Measurements from ENCODE around the gene WASL.
"Not testable (repeated sequence)": the region's sequence is repeated elsewhere in the genome, so short reads cannot be mapped to it uniquely, and the experiment has no call there.

Gene WASL

DNA sequence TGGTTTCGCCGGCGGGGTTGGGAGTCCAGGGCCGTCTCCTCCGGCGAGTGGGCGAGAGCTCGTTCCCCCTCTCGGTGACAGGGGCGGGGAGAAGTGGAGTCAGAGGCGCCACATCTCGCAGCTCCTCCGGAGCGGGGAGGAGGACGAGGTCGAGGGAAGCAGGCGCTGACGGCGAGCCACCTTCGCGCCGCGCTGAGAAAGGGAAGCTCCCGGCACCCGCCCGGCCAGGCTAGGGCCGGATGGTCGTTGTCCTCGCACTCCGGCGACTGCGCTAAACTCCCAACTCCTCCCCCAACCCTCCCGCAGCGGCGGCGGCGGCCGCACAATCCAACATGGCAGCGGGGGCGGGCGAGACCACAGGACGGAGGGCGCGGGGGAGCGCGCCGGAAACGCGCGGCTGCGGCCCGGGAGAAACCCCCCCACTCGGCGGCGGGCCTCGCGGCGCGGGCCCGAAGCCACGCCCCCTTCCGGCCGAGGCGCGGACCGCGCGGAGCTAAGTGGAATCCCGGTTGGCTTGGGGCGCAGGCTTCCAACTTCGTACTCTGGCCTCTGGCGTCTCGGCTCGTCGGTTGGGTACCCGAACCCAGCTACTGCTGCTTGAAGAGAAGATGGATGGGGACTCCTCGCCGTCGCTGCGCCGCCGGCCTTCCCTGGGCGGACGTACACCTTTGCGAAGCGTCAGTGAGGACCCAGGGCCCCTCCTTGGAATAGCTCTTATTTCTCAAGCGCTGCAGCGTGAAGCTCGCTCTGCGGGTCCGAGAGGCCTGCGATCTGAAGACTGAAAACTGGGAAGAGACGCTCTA, at the start of gene WASL:
TSS of gene WASL (minus strand) at position 270 of the 803 bp plus-strand sequence. CDS start at position 1, 269 bp downstream.
- peak; percentile 83 for DNase-seq (ENCODE audit: low spot score)

DNA sequence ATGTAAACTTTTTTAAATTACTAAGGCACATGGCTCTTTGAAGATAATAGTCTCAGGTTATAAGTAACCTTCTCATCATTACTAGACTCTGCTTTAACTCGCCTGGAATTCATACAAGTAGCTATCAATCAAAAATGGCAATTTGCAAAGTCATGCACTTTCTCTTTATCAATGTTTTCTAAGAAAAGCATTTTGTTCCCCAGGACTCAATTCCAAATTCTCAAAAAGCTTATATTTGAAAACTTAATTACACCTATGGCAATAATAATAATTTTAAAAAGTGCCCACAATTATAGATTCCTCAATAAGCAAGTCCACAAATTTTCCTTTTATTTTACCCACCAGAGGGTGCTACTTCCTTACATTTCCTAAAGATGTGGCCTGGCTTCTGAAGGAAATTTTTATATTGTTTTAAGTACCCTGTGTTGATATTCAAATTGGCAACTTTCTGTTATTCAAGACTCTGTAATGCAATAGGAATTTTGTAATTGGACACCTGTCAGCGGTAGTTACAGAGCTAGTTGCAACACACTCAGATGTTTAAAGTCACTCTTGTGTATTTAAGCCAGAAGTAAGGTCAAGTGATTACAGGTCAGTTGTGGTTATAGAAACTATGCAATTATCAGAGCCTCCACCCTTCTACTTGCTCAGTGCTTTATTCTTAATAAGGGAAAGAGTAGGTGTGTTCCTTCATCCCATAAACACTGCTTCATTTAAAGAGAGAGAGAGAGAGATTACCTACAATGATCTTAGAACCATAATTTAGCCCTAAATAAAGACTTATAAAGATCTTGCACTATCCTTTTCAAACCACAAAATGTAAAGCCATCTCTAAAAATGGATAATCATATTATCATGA, 49.1 kb upstream of the WASL start:
- peak; percentile 70 for DNase-seq (ENCODE audit: low spot score)

DNA sequence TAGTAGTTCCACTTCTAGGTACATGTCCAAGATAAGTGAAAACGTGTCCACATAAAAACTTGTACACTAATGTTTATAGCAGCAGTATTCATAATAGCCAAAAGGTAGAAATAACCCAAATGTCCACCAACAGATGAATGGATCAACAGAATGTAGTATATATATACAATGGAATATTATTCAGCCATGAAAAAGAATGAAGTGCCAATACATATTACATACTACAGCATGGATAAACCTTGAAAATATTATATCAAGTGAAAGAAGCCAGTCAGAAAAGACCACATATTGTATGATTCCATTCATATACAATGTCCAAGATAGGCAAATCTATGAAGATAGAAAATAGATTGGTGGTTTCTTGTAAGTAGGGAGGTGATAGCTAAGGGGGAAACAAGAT, 47.8 kb upstream of the WASL start:
- DNase-seq (ENCODE audit: low spot score), result no peak

DNA sequence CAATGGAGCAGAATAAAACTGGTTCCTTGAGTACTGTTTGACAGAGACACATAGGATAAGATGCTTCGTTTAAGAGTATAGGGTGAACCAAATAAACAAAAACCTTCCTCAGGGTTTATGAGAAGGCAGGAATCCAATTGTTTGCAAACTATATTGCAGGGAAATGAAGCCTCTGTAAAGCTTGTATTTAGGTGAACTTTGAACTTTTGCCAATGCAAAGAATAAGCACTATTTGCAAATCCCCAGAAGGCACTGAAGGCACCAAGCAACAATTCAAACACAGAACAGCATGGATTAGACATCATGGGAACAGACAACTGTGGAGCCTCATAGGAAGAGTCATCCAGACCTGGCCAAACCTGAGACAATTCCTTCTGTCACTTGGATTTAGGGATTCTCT, 47.1 kb upstream of the WASL start:
- no peak for DNase-seq (ENCODE audit: low spot score)

DNA sequence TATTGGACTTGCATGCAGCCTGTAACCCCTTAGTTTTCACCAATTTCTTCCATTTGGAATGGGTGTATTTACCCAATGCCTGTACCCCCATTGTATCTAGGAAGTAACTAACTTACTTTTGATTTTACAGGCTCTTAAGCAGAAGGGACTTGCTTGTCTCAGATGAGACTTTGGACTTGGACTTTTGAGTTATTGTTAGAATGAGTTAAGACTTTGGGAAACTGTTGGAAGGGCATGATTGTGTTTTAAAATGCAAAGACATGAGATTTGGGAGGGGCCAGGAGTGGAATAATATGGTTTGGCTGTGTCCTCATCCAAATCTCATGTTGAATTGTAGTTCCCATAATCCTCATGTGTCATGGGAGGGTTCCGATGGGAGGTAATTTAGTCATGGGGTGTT, 46.3 kb upstream of the WASL start:
- DNase-seq (ENCODE audit: low spot score), result not testable (repeated sequence)

DNA sequence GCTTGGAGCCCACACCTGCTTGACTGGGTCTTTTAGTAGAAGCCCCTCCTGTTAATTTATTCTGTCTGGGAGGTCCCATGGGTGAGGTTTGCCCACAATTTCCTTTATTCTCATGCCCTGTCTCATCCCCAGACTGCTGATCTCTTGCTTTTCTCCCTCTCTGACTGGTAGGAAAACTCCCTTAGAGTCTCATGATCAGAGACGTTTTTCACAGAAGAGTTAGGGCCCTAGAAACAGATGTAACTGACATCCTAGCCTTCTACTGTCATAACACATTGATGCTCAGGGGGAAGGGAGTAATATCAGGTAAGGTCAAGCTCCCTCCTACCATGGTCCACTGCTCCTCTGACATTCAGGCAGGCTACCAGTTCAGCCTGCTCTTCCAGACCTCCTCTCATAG, 43.7 kb upstream of the WASL start:
- DNase-seq (ENCODE audit: low spot score), result no peak

DNA sequence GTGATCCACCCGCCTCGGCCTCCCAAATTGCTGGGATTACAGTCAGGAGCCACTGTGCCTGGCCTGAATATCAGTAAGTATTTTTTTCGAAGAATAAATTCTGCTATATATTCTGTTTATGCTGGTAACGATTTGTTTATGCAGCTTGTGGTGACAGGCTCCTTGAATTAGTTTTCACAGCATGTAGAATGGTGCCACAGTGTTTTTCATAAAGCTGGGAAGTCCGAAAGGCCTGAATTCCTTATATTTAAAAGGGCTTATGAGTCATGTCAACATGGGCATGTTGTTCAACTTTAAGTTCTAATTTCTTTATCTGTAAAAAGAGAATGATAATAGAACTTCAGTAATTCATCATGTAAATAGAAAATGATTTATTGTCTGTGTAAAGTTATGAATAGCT, 42.2 kb upstream of the WASL start:
- DNase-seq (ENCODE audit: low spot score), result no peak

DNA sequence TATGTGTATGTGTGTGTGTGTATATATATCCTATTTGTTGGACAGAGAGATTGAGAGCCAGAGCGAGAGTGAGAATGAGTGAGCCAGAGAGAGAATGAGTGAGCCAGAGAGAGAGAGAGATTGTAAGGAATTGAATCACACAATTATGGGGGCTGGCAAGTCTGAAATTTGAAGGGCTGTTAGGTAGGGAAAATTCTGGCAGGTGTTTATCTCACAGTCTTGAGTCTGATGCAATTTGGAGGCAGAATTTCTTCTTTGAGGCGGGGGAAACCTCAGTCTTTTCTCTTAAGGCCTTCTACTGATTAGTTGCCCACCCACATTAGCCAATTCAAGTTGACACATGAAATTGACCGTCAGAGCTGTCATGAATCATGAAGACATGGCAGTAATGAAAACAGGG, 41.0 kb upstream of the WASL start:
- DNase-seq (ENCODE audit: low spot score), result no peak

DNA sequence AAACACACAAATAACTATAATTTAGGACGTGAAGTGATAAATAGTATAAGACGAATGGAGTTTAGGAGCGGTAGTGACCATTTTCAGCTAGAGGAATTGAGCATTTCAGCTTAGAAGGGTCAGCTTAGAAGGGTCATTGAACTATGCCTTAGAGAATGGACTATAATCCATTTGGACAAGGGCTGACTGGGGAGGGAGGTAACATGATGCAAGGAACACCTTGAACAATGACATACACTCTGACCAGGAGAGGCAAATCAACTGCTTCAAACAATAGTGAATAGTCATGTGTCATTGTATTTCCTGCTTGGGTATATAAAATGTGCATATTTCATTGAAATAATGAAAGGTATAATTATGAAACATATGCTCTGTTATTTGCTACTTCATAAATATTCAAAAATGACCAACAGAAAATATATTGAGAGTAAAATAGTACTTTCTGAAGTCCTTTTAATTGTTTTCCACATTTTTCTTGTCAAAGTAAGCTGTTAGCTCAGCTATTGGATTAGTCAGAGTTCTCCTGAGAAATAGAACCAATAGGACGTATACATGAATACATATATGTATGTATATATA, 40.5 kb upstream of the WASL start:
- no peak for DNase-seq (ENCODE audit: low spot score)

DNA sequence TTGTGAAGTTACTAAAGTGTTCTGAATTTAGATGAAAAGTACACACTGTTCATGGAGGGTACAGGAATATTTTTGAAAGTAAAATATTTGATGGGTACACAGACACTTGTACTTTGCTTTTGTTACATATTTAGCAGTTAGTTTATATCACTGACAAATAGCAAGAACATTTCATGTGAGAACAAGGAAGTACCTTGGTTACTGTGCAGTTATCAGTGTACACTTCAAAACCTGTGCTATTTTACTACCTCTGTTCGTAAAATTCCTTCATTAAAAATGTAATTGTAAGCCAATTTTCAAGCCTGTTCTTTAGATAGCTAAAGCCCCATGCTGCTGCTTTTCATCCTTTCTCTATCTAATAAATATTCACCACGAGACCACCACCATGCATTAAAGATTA, 39.8 kb upstream of the WASL start:
- no peak for DNase-seq (ENCODE audit: low spot score)

DNA sequence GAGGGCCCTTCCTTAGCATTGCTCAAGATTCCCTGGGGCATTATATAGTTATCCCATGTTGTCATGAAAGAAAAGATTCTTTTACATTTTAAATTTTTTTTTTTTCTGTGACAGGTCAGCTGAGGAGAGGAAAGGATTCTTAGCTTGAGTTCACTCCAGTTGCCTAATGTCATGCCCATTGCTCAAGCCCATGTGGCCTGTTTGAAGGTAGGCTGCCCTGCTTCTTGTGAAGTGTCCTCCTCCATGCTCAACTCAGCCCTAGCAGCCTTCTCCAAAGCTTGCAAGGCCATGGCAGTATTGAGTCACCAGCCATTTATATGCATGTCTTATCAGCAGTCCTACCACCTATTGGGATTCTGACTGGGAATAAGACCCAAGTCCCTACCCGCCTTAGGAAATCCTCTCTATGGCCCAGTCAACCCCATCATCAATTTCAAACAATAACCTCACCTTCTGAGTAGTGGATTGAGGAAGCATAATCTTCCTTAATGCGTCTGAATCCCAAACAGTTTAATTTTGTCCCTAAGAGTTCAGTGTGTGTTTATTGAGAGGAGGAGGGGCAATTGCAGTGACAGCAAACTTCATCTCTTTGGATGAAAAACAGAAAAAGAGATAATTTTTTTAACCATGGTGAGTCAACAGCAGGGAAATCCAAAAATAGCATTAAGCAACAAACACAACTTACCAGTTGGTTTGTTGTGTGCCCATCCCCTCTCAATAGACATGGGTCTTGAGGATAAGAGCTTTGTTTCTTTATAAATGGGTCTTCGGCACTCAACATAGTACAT, 38.6 kb upstream of the WASL start:
- no peak for DNase-seq (ENCODE audit: low spot score)

DNA sequence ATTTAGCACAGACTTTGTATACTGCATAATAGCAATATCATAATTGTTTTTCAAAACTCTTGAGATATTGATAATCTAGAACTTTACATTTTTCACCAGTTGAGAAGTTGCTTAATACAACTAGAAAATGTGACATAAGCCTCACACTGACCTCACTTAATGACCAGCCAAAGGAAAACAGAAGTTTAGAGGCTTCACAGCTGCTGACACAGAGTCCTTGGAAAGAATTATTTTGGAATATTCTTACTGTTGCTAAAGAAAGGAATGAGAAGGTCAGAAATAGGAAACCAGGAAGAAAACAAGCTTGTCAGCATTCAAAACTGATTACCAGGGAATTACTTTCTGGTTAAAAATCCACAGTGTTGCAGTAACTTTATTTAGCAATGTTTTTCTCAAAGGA, 35.5 kb upstream of the WASL start:
- no peak for DNase-seq (ENCODE audit: low spot score)

DNA sequence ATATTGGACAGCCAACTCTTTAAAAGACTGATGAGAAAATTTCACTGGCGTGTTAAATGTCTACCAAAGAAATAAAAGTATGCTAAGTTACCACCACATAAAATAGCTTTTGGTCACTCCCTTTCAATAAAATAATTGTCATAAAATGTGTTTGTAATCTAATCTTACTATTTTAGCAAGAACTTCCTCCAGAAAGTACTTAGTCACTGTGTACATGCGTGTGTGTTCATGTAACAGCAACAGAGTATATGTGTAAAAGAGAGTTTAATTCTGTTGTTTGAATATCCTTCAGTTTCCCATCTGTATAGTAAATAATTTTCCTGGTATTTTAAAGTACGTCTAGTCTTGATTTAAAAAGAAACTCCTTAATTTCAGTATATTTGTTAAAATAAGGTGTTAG, 35.0 kb upstream of the WASL start:
- no peak for DNase-seq (ENCODE audit: low spot score)

DNA sequence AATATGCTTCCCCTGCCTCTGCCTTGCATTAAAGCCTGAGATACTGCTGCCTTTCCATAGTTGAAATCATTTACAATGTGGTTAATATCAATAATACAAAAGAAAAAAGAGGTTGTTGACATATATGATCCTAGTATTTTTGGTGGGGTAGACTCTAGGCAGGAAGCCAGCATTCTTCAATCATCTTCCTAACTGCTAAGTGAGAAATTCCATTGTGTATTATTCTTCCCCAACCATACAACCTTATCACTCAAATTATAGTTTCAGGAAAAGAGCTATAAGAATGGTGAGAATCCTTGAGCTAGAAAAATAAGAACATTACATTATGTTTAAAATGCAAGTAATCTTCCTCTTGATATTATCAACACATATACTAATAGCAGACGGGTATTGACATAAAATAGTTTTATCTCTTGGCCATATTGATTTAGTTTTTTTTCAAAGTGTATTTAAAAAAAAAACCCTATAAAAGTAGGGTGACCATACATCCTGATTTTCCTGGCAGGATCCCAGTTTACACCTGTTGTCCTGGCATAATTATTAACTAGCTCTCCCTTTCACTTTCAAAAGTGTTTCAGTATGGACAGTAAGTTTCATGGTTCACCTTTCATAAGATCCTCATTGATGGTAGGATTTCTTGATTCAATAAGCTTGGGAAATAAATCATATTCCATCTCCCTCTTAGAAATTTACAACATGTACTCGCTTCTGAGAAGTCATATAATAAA, 33.4 kb upstream of the WASL start:
- DNase-seq (ENCODE audit: low spot score), result no peak

DNA sequence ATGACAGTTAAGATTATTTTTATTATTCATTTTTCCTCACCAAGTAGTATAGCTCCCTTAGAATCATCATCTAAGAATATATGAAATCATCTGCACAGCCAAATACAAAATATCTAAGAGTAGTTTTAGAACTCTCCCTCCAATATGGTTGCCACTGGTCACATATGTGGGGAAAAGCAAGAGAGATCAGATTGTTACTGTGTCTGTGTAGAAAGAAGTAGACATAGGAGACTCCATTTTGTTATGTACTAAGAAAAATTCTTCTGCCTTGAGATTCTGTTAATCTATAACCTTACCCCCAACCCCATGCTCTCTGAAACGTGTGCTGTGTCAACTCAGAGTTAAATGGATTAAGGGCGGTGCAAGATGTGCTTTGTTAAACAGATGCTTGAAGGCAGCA, 31.7 kb upstream of the WASL start:
- DNase-seq (ENCODE audit: low spot score), result not testable (repeated sequence)

DNA sequence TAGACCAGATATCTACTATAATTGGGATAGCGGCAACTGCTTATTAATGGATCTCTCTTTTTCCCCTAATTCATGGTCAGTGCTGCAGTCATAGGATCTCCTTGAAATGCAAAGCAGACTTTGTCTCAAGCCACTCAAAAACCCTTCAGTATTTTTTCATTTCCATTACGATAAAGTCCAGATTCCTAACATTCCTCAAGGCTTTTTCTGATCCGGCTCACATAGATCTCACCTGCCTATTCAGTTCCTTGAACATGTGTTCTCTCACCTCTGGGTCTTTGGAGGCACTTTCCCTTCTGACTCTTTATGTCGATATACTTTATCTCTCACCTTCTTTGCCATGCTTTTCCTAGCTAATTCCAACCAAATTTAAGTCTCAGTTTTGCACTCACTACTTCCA, 25.7 kb upstream of the WASL start:
- no peak for DNase-seq (ENCODE audit: low spot score)

DNA sequence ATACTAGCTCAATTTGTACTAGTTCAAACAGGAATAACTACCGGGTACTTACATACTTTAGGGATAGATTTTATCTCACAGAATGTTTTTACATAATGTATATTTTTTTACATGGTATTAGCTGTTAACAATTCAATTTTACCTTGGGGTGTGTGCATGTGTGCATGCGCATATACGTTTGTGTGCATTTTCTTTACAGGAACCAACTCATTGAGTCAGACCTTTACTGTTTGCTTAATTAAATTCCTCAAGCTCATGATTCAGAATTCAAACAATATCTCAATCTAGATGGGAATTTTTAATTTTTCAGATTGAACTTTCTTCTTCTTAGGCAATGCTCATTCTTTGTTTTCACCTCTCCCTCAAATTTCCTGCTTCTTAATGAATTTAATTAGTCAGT, 24.7 kb upstream of the WASL start:
- no peak for DNase-seq (ENCODE audit: low spot score)

DNA sequence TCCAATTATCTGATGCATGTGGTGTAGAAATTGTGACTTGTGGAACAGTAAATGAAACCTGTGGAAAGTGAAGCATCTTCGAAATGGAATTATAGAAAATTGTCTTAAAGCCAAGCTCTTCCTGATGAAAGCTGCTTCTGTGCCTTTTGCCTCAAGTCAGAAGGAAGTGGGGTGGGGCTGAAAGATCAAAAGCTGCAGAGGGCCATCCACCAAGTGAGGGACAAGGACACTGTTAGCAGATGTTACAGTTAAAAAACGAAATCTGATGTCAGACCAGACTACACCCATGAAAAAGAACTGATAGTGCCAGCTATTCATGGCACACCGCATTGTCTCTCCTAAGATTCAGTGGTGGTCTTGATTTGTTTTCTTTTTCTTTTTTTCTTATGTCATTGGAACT, 23.8 kb upstream of the WASL start:
- DNase-seq (ENCODE audit: low spot score), result no peak

DNA sequence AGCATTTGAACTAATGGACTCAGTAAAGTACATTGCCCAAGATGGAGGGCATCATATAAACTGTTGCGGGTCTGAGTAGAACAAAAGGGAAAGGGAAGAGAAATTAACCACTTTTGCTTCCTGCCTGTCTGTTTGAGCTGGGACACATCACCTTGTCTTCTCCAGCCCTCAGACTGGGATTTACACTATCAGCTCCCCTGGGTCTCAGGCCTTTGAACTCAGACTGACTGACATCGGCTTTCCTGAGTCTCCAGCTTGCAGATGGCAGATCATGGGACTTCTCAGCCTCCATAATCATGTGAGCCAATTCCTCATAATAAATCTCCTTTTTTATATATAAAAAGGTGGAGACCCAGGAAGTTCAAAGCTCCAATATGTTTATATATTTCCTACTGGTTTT, 23.0 kb upstream of the WASL start:
- DNase-seq (ENCODE audit: low spot score), result no peak

DNA sequence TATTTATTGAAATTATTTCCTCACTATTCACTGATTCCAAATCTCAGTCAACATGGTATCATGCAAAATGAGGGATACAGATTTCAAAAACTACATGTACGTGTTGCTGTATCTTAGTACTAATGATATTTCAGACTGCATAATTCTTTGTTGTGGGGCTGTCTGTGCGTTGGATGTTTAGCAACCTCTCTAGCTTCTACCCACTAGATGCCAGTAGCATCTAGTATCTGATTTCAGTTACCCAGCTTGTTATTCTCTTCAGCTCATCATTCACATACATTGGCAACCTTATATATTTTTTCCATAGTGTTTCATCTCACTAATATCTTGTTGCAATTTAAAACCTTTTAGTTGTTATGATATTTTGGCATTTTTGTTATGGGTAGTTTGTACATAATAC, 22.5 kb upstream of the WASL start:
- no peak for DNase-seq (ENCODE audit: low spot score)

DNA sequence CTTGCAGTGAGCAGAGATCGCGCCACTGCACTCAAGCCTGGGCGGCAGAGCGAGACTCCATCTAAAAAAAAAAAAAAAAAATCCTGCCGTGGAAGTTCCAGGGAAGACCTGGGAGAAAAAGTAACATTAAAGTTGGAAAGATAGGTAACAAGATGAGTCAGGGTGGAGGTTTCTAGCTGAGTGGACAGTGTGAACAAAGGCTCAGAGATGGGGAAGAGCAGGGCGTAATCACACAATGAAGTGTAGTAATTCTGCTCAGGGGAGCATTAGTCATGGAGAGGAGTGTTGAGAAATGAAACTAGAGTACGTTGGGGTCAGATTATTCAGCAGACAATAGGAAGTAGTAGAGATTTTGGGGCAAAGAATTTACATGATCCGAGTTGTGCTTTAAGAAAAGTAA, 21.6 kb upstream of the WASL start:
- no peak for DNase-seq (ENCODE audit: low spot score)

DNA sequence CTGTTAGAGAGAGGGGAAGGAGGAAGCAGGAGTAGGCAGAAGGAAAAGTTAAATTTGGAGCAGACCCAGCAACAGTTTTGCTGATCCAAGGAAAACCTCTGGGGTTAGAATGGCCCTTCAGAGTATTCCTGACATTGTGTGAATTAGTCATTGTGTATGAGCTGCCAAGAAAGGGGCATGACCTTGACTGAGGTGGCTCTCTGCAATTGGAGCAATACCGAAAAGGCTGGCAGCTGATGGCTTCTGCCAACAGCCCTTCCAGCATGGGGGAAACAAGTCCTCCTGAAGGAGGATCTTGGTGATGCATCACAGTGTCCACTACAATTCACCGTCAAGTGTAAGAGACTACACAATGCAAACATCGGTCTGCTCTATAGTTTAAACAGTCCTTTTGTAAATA, 20.6 kb upstream of the WASL start:
- no peak for DNase-seq (ENCODE audit: low spot score)
